Upper lobe of left lung (tissue), 4 donors: Measurements from ENCODE around the gene AK1.

Experiments used
- EP300 ChIP-seq, 4 donors: sonication (generic); formaldehyde crosslinking; IDR thresholded peaks; one replicate each; pipeline ENCODE4 v1.5.1; 2017; ENCODE audit warnings: antibody characterized with exemption in 4 of 4, control low read depth in 2 of 4
- POLR2A ChIP-seq, 4 donors: fragments of 450-650 bp; IDR thresholded peaks; one replicate each; pipeline ENCODE4 v1.5.1; 2016 to 2017; ENCODE audit warnings: antibody characterized with exemption in 4 of 4, mild to moderate bottlenecking in 2 of 4
- POLR2AphosphoS5 ChIP-seq, 2 donors: sonication (generic); formaldehyde crosslinking; IDR thresholded peaks; one replicate each; pipeline ENCODE4 v1.5.1; 2017; ENCODE audit warnings: antibody characterized with exemption in 2 of 2
- TF ChIP-seq, protein P1 (sequence below), 6 experiments: fragments of 450-650 bp in 4 of 6; fragments of 200-600 bp in 2 of 6; sonication (generic) in 2 of 6; IDR thresholded peaks; one replicate each; pipeline ENCODE4 v1.5.1; 2016 to 2019; ENCODE audit warnings: antibody characterized with exemption in 6 of 6

DNA sequence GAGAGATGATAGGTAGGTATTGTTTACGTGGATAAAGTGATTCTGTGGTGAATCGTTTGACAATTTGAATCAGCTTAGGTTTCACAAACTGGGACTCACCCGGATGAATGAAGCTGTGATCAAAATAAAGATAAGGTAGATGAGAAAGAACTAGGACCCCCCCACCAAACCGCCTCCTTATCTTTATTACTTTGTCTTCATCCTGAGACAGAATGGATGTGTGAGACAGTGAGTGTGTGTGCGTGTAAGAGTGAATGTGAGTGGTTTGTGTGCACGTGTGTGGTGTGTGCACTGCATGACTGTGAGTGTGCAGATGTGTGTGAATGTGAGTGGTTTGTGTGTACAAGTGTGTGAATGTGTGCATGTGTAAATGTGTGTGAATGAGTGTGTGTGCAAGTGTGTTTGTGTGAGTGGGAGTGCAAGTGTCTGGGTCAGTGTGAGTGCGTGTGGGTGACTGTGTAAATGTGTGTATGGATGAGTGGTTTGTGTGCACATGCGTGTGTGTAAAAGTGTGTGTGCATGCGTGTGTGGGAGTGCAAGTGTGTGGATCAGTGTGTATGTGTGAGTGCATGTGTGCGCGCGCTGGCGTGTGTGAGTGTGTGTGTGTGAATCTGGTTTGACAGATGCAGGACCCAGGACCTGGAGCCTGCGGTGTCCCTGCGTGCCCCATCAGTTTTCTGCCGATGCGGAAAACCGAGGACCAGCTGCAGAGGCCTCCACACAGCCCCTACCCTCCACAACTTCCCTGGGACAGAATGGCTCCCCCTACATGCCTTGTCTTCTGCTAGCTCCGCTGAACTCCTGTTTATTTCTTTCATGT, 11.6 kb downstream of the AK1 start:
- TF ChIP-seq POLR2A (IDR thresholded peaks at IDR 0.05) (no peak), POLR2AphosphoS5 (IDR thresholded peaks at IDR 0.05) (no peak), EP300 (IDR thresholded peaks at IDR 0.05) (no peak)
- TF ChIP-seq, protein P1, sequence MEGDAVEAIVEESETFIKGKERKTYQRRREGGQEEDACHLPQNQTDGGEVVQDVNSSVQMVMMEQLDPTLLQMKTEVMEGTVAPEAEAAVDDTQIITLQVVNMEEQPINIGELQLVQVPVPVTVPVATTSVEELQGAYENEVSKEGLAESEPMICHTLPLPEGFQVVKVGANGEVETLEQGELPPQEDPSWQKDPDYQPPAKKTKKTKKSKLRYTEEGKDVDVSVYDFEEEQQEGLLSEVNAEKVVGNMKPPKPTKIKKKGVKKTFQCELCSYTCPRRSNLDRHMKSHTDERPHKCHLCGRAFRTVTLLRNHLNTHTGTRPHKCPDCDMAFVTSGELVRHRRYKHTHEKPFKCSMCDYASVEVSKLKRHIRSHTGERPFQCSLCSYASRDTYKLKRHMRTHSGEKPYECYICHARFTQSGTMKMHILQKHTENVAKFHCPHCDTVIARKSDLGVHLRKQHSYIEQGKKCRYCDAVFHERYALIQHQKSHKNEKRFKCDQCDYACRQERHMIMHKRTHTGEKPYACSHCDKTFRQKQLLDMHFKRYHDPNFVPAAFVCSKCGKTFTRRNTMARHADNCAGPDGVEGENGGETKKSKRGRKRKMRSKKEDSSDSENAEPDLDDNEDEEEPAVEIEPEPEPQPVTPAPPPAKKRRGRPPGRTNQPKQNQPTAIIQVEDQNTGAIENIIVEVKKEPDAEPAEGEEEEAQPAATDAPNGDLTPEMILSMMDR (IDR thresholded peaks at IDR 0.05) = no peak
